H1 (cell line): Measurements from ENCODE around the gene OVOL3. TPM values are rescaled to one million over a fixed set of nuclear protein-coding genes. Genes with fewer than 3 reads are reported as not detected.

Source experiments
- CTCF ChIA-PET: fragments of 300-600 bp; sonication (Branson Sonifier 250); formaldehyde crosslinking; loops from one replicate; lab custom pipeline; 2021; ENCODE audit not compliant: partially characterized antibody; lab: Charles Lee
- POLR2A ChIA-PET: fragments of 300-600 bp; sonication (Branson Sonifier 250); formaldehyde crosslinking; loops from one replicate; lab custom pipeline; 2021; ENCODE audit warnings: inconsistent platforms; ENCODE audit not compliant: partially characterized antibody; lab: Charles Lee
- DNase-seq, 2 experiments: peaks; one replicate each; pipeline versions ENCODE4 v3.0.0 to v3.0.0-alpha.2; 2010 to 2022; ENCODE audit warnings: low spot score in 2 of 2, low read depth in 1 of 2, mixed read lengths in 1 of 2
- FAIRE-seq: peaks from 2 replicates; lab custom pipeline; 2011; peaks lifted over from hg19 to GRCh38; lab: Jason Lieb, UNC
- H2AFZ ChIP-seq: 2 replicates; pipeline ENCODE4 v1.8.1; 2012; ENCODE audit warnings: low read length, inconsistent platforms
- H2AK5ac ChIP-seq: 2 replicates; pipeline ENCODE4 v1.6.1; 2013; ENCODE audit warnings: low read depth, low read length
- H2BK120ac ChIP-seq: replicated peaks from 2 replicates; pipeline ENCODE3; 2013; ENCODE audit warnings: low read depth, low read length, inconsistent platforms
- H2BK12ac ChIP-seq: 2 replicates; pipeline ENCODE4 v1.6.1; 2013; ENCODE audit warnings: low read depth, low read length
- H2BK15ac ChIP-seq: 2 replicates; pipeline ENCODE4 v1.6.1; 2013; ENCODE audit warnings: low read length
- H2BK20ac ChIP-seq: 2 replicates; pipeline ENCODE4 v1.6.1; 2013; ENCODE audit warnings: low read length
- H2BK5ac ChIP-seq: 2 replicates; pipeline ENCODE4 v1.6.1; 2013; ENCODE audit warnings: low read depth, low read length
- H3K14ac ChIP-seq: 2 replicates; pipeline ENCODE4 v1.6.1; 2013; ENCODE audit warnings: inconsistent platforms; ENCODE audit not compliant: insufficient read length
- H3K18ac ChIP-seq: 2 replicates; pipeline ENCODE4 v1.6.1; 2013; ENCODE audit warnings: low read length; ENCODE audit errors: extremely low read depth
- H3K23ac ChIP-seq: 2 replicates; pipeline ENCODE4 v1.6.1; 2013; ENCODE audit warnings: inconsistent platforms; ENCODE audit not compliant: insufficient read length
- H3K23me2 ChIP-seq: 2 replicates; pipeline ENCODE4 v1.6.1; 2013; ENCODE audit warnings: low read depth, low read length
- H3K27ac ChIP-seq: 2 replicates; pipeline ENCODE4 v1.6.1; 2011; ENCODE audit warnings: low read depth, low read length, inconsistent platforms
- H3K27me3 ChIP-seq, 4 experiments: replicated peaks in 1 of 4; 1 replicate in 1 of 4; 2 replicates in 3 of 4; pipeline versions ENCODE4 v1.6.1 to v1.8.1; 2011 to 2013; ENCODE audit warnings: low read length in 3 of 4, mild to moderate bottlenecking in 3 of 4, inconsistent platforms in 2 of 4, mixed read lengths in 2 of 4, moderate library complexity in 1 of 4; ENCODE audit not compliant: control insufficient read depth in 3 of 4, insufficient read depth in 3 of 4; ENCODE audit errors: extremely low read depth in 1 of 4
- H3K36me3 ChIP-seq, 4 experiments: 2 replicates each; pipeline versions ENCODE4 v1.6.1 to v1.8.1; 2011 to 2013; ENCODE audit warnings: mild to moderate bottlenecking in 4 of 4, low read length in 3 of 4, moderate library complexity in 2 of 4, control low read depth in 1 of 4, inconsistent platforms in 1 of 4; ENCODE audit not compliant: insufficient read depth in 4 of 4, control insufficient read depth in 2 of 4
- H3K4ac ChIP-seq: replicated peaks from 2 replicates; pipeline ENCODE3; 2013; ENCODE audit warnings: low read length, low read depth, mixed read lengths, inconsistent platforms; ENCODE audit not compliant: insufficient read length
- H3K4me1 ChIP-seq, 4 experiments: replicated peaks in 1 of 4; 1 replicate in 1 of 4; 2 replicates in 3 of 4; pipeline versions ENCODE4 v1.6.1 to v1.8.1; 2011 to 2013; ENCODE audit warnings: low read length in 3 of 4, inconsistent platforms in 2 of 4, mixed read lengths in 1 of 4; ENCODE audit not compliant: insufficient read depth in 4 of 4, control insufficient read depth in 3 of 4
- H3K4me2 ChIP-seq, 2 experiments: 2 replicates each; pipeline versions ENCODE4 v1.6.1 to v1.8.1; 2011 to 2013; ENCODE audit warnings: low read depth in 2 of 2, low read length in 2 of 2, control low read depth in 1 of 2, inconsistent platforms in 1 of 2, mild to moderate bottlenecking in 1 of 2; ENCODE audit not compliant: insufficient read depth in 1 of 2
- H3K4me3 ChIP-seq, 4 experiments: fragments of 200-600, 300-600 bp in 1 of 4; sonication (generic), shearing (Covaris generic), sonication (Bioruptor Twin) in 1 of 4; 2 replicates each; pipeline versions ENCODE4 v1.5.1 to v1.8.1; 2011 to 2016; ENCODE audit warnings: low read length in 4 of 4, low read depth in 3 of 4, control low read depth in 2 of 4, inconsistent platforms in 2 of 4, mild to moderate bottlenecking in 2 of 4, mixed read lengths in 1 of 4, moderate library complexity in 1 of 4; ENCODE audit not compliant: insufficient read depth in 2 of 4; ENCODE audit errors: extremely low read depth in 1 of 4
- H3K56ac ChIP-seq: replicated peaks from 2 replicates; pipeline ENCODE3; 2013; ENCODE audit warnings: low read depth, mild to moderate bottlenecking, mixed read lengths, low read length, inconsistent platforms; ENCODE audit not compliant: insufficient read length
- H3K79me1 ChIP-seq: 2 replicates; pipeline ENCODE4 v1.6.1; 2013; ENCODE audit warnings: low read depth, low read length, control low read depth
- H3K79me2 ChIP-seq, 2 experiments: 2 replicates each; pipeline versions ENCODE4 v1.6.1 to v1.8.1; 2012 to 2013; ENCODE audit warnings: low read length in 2 of 2, mild to moderate bottlenecking in 2 of 2, inconsistent platforms in 1 of 2; ENCODE audit not compliant: insufficient read depth in 2 of 2, control insufficient read depth in 1 of 2
- H3K9ac ChIP-seq, 4 experiments: replicated peaks in 1 of 4; 1 replicate in 1 of 4; 2 replicates in 3 of 4; pipeline versions ENCODE4 v1.6.1 to v1.8.1; 2011 to 2013; ENCODE audit warnings: low read depth in 3 of 4, low read length in 3 of 4, control low read depth in 2 of 4, mild to moderate bottlenecking in 2 of 4, moderate library complexity in 2 of 4, inconsistent platforms in 1 of 4; ENCODE audit errors: extremely low read depth in 1 of 4
- H3K9me3 ChIP-seq, 2 experiments: 2 replicates each; pipeline versions ENCODE4 v1.6.1 to v1.8.1; 2012 to 2013; ENCODE audit warnings: mild to moderate bottlenecking in 2 of 2, moderate library complexity in 2 of 2, control low read depth in 1 of 2, inconsistent platforms in 1 of 2, low read depth in 1 of 2, low read length in 1 of 2, mixed read lengths in 1 of 2; ENCODE audit not compliant: insufficient read depth in 2 of 2
- H4K20me1 ChIP-seq, 2 experiments: replicated peaks in 1 of 2; 2 replicates each; pipeline versions ENCODE3 to v1.8.1; 2011 to 2013; ENCODE audit warnings: inconsistent platforms in 2 of 2, low read length in 2 of 2, mild to moderate bottlenecking in 1 of 2; ENCODE audit not compliant: insufficient read depth in 2 of 2, control insufficient read depth in 1 of 2
- H4K5ac ChIP-seq: 2 replicates; pipeline ENCODE4 v1.6.1; 2013; ENCODE audit warnings: low read length, low read depth, mixed read lengths, inconsistent platforms; ENCODE audit not compliant: insufficient read length
- H4K8ac ChIP-seq: 2 replicates; pipeline ENCODE4 v1.8.0; 2013; ENCODE audit warnings: mild to moderate bottlenecking, moderate library complexity, low read length, inconsistent platforms; ENCODE audit not compliant: insufficient read depth; ENCODE audit errors: extremely low read depth
- H4K91ac ChIP-seq: replicated peaks from 2 replicates; pipeline ENCODE3; 2013; ENCODE audit warnings: low read length, mixed read lengths, inconsistent platforms; ENCODE audit not compliant: insufficient read length
- WGBS, 2 experiments: shearing (Covaris generic) in 1 of 2; methylation state at CpG; one replicate each; pipeline versions ENCODE4 v1.1.6 to v1.1.7; 2013 to 2015; ENCODE audit warnings: low lambda C conversion rate in 2 of 2, mixed read lengths in 2 of 2, inconsistent platforms in 1 of 2, low coverage in 1 of 2, missing lambda C conversion rate in 1 of 2; ENCODE audit not compliant: insufficient replicate concordance in 2 of 2, insufficient coverage in 1 of 2, insufficient read length in 1 of 2; ENCODE audit errors: extremely low coverage in 1 of 2, missing lambda C conversion rate in 1 of 2; 5-methylcytosine and 5-hydroxymethylcytosine counted together
- polyA plus RNA-seq, 7 experiments: library from polyadenylated mRNA; depleted of rRNA in 3 of 7; stranded (reverse) in 5 of 7; unstranded in 2 of 7; fragments of >200 nt in 5 of 7; fragments of 200-250 nt in 2 of 7; gene quantifications; 1 replicate in 5 of 7; 2 replicates in 1 of 7; 4 replicates in 1 of 7; pipeline versions ENCODE4 v1.2.1 to v1.2.3, GENCODE V29; 2011 to 2013; ENCODE audit warnings: missing spikeins in 2 of 7, mixed read lengths in 2 of 7
- total RNA-seq: library from RNA; stranded (reverse); fragmentation: NEBNext Ultra II Directional; extraction: Animal tissue kit (Norgen Biotek cat#: 25700); gene quantifications from 2 replicates; pipeline ENCODE4 v1.2.1, GENCODE V29; 2021
- TF ChIP-seq, protein P1 (sequence below): IDR thresholded peaks from 2 replicates; pipeline ENCODE4 v1.6.1; 2012; ENCODE audit warnings: inconsistent platforms

The OVOL3 gene
- total and polyA plus RNA-seq, 2 of the 8 experiments (the other 6 are each of a cell fraction or from before 2014, with no cell fraction given) = 0.45 TPM; not detected in 1

DNA sequence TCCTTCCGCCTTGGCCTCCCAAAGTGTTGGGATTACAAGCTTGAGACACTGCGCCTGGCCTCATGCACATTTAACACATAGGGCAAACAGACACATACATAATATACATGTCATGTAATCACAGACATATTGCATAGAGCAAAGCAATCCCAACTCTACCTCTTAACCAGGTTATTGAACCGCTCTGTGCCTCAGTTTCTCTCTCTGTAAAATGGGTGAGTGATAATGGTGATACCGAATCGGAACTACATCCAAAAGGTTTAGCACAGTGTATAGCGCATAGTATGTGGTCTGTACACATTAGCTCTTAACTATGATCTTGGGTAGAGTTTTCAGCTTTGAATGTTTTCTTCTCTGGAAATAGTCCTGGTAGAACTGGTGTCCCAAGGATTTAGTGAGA, 33.7 kb downstream of the OVOL3 start:
- no peak overlapping the region for H2AK5ac ChIP-seq
- no peak overlapping the region for H4K91ac ChIP-seq
- H3K4me3 ChIP-seq = no peak overlapping the region
- peaks cover 0 to 3% (median 3%) of the 10 kb centered on the region in 4 experiments; a peak in 3 of 7 replicates for H3K4me1 ChIP-seq
- no peak overlapping the region for H2AFZ ChIP-seq
- no peak overlapping the region for H3K4me2 ChIP-seq
- peaks cover 3% of the 10 kb centered on the region for H3K79me1 ChIP-seq
- H3K23me2 ChIP-seq = peaks cover 10% of the 10 kb centered on the region; the same call in 1 of the 2 replicates
- no peaks in the 10 kb centered on the region for H3K27me3 ChIP-seq
- no peak overlapping the region for H3K4ac ChIP-seq
- H4K5ac ChIP-seq = no peak overlapping the region
- DNase-seq (no peak), FAIRE-seq (no peak)
- no peak overlapping the region for H3K27ac ChIP-seq
- H2BK12ac ChIP-seq = no peak overlapping the region
- ChIA-PET CTCF (interaction anchor here (1.1 kb wide), 1 partner anchor 9 kb away, joined by 5 read pairs; no protein-coding TSS in a partner anchor), POLR2A (interaction anchor here (1.2 kb wide), 1 partner anchor 29 kb away, joined by 3 read pairs; no protein-coding TSS in a partner anchor)
- no peak overlapping the region for H2BK20ac ChIP-seq
- H3K79me2 ChIP-seq = peaks cover 0 to 12% of the 10 kb centered on the region in 2 experiments; a peak in 1 of 4 replicates
- peaks cover 17 to 55% (median 40%) of the 10 kb centered on the region in 4 experiments for H3K36me3 ChIP-seq
- H3K23ac ChIP-seq = no peak overlapping the region
- H3K56ac ChIP-seq = no peak overlapping the region
- no peak overlapping the region for H3K9ac ChIP-seq
- H3K18ac ChIP-seq = no peak overlapping the region
- H2BK15ac ChIP-seq = no peak overlapping the region
- no peak overlapping the region for H2BK120ac ChIP-seq
- no peak overlapping the region for H3K14ac ChIP-seq
- peaks cover 0 to 11% of the 10 kb centered on the region in 2 experiments for H4K20me1 ChIP-seq
- 97% methylated on average over 6 of the region's 6 CpGs; no CpG with 5 or more reads in 1 of the 2 experiments for WGBS, 2 experiments
- no peak overlapping the region for H2BK5ac ChIP-seq
- H3K9me3 ChIP-seq = no peaks in the 10 kb centered on the region
- H4K8ac ChIP-seq = no peak overlapping the region
- TF ChIP-seq, protein P1, sequence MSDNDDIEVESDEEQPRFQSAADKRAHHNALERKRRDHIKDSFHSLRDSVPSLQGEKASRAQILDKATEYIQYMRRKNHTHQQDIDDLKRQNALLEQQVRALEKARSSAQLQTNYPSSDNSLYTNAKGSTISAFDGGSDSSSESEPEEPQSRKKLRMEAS = no peak
